ENCODE data around the gene THBS3. TPM values are rescaled to one million over a fixed set of nuclear protein-coding genes. Genes with fewer than 3 reads are reported as not detected.

THBS3 gene
- total and polyA plus RNA-seq, 12 donors, result 3.8 to 23.5 (median 6.4) TPM

GRCh38 chr1:155175281-155175926 lies 32.3 kb downstream of the THBS3 start:
- no peaks in the 10 kb centered on the region for H3K9me3 ChIP-seq
- TF ChIP-seq CTCF (IDR thresholded peaks at IDR 0.05), result no peak
- DNase-seq, result peak in 1 of 2 donors; percentile 2
- H3K4me1 ChIP-seq, result peaks cover 5 to 47% (median 24%) of the 10 kb centered on the region in 9 donors
- intact Hi-C loops (cut with DNase I), result loop anchor here in 3 of 10 donors (5.0 to 10.0 kb wide), 3 partner anchors 47 to 52 kb away; no protein-coding TSS in a partner anchor
- H3K27ac ChIP-seq, result no peak overlapping the region
- 86 to 90% methylated on average over 12 of the region's 12 CpGs for WGBS, 2 donors
- no peak overlapping the region for H3K4me3 ChIP-seq
- peaks cover 0 to 15% (median under 1%) of the 10 kb centered on the region in 9 donors for H3K36me3 ChIP-seq
- ATAC-seq, result no peak
- H3K27me3 ChIP-seq, result peaks cover 7 to 28% (median 19%) of the 10 kb centered on the region in 7 donors

GRCh38 chr1:155174324-155175280 lies 33.1 kb downstream of the THBS3 start:
- peak in 1 of 2 donors; percentile 3 for DNase-seq
- Histone ChIP-seq H3K4me1 (peaks cover 5 to 47% (median 24%) of the 10 kb centered on the region in 9 donors), H3K27ac (peak overlapping the region in 1 of 10 donors; percentile 50), H3K27me3 (peaks cover 7 to 28% (median 19%) of the 10 kb centered on the region in 7 donors), H3K4me3 (peak overlapping the region in 2 of 10 donors; percentile 1 to 63), H3K36me3 (peaks cover 0 to 23% (median 3%) of the 10 kb centered on the region in 9 donors), H3K9me3 (no peaks in the 10 kb centered on the region)
- ATAC-seq, result no peak
- TF ChIP-seq CTCF (IDR thresholded peaks at IDR 0.05), result no peak
- intact Hi-C loops (cut with DNase I), result loop anchor here in 4 of 10 donors (5.0 to 10.0 kb wide), 4 partner anchors 37 to 53 kb away; partner anchors contain the start of gene SLC50A1 (in 1 of the 4)
- WGBS, 2 donors, result 5 to 9% methylated on average over 34 to 35 of the region's 35 CpGs

GRCh38 chr1:155173478-155174323 lies 34.0 kb downstream of the THBS3 start, which contains the start of gene TRIM46:
TSS of gene TRIM46 (plus strand) at chr1:155173849. CDS start at chr1:155173967, 118 bp downstream.
- Histone ChIP-seq H3K27me3 (peaks cover 7 to 28% (median 19%) of the 10 kb centered on the region in 7 donors), H3K36me3 (peaks cover 0 to 32% (median 12%) of the 10 kb centered on the region in 9 donors), H3K27ac (peak within 1 kb of the TSS; percentile 72 to 98 (median 94)), H3K4me3 (peak within 1 kb of the TSS; percentile 63 to 95 (median 78)), H3K4me1 (peaks cover 5 to 47% (median 24%) of the 10 kb centered on the region in 9 donors), H3K9me3 (no peaks in the 10 kb centered on the region)
- DNase-seq, result no peak
- no peak for ATAC-seq
- 2 to 3% methylated on average over 38 of the region's 38 CpGs for WGBS, 2 donors
- intact Hi-C loops (cut with DNase I), result loop anchor here in 2 of 10 donors (5.0 to 10.0 kb wide), 2 partner anchors 36 to 51 kb away; partner anchors contain the start of gene SLC50A1 (in 1 of the 2)
- peak in 5 of 9 donors; percentile 3 to 34 (median 14) for TF ChIP-seq CTCF (IDR thresholded peaks at IDR 0.05)
